Right lobe of liver (tissue), 6 donors: Measurements from ENCODE around the gene COL21A1. TPM values are rescaled to one million over a fixed set of nuclear protein-coding genes. Genes with fewer than 3 reads are reported as not detected.

ENCODE experiments used
- ATAC-seq, 4 donors: fragments of 200-7000 bp; cut with Tn5 transposase; one replicate each; pipeline ENCODE4 v1.9.1; 2020; ENCODE audit warnings: mild to moderate bottlenecking in 4 of 4, moderate library complexity in 4 of 4
- DNase-seq, 3 donors: peaks; one replicate each; pipeline ENCODE4 v3.0.0-alpha.2; 2020
- H3K27ac ChIP-seq, 3 donors: fragments of 200-600 bp; one replicate each; pipeline ENCODE4 v1.8.0; 2022
- H3K27me3 ChIP-seq, 2 donors: fragments of 200-600 bp; one replicate each; pipeline ENCODE4 v1.8.0; 2022
- H3K36me3 ChIP-seq, 4 donors: fragments of 200-600 bp; sonication (generic) in 1 of 4; one replicate each; pipeline versions ENCODE4 v1.5.1 to v1.8.0; 2017 to 2022; ENCODE audit warnings: control low read depth in 1 of 4
- H3K4me1 ChIP-seq, 4 donors: fragments of 200-600 bp; sonication (generic) in 1 of 4; one replicate each; pipeline versions ENCODE4 v1.5.1 to v1.8.0; 2017 to 2022; ENCODE audit warnings: control low read depth in 1 of 4
- H3K4me3 ChIP-seq, 3 donors: fragments of 200-600 bp; one replicate each; pipeline ENCODE4 v1.8.0; 2022
- H3K9me3 ChIP-seq, 4 donors: fragments of 200-600 bp; sonication (generic) in 1 of 4; one replicate each; pipeline versions ENCODE4 v1.5.1 to v1.8.0; 2017 to 2022; ENCODE audit warnings: control low read depth in 1 of 4
- CTCF ChIP-seq, 4 donors: fragments of 200-600 bp in 3 of 4; fragments of 450-650 bp in 1 of 4; IDR thresholded peaks; one replicate each; pipeline versions ENCODE4 v1.5.1 to v1.8.0; 2016 to 2022; ENCODE audit warnings: antibody characterized with exemption in 4 of 4, mild to moderate bottlenecking in 2 of 4
- POLR2A ChIP-seq: fragments of 450-650 bp; IDR thresholded peaks from one replicate; pipeline ENCODE4 v1.6.1; 2017; ENCODE audit warnings: antibody characterized with exemption, mild to moderate bottlenecking
- WGBS: methylation state at CpG from one replicate; pipeline ENCODE4 v1.1.6; 2018; ENCODE audit warnings: low coverage, low lambda C conversion rate; ENCODE audit not compliant: insufficient coverage; ENCODE audit errors: missing lambda C conversion rate; 5-methylcytosine and 5-hydroxymethylcytosine counted together
- intact Hi-C, 2 donors: fragments of 100-400 bp; cut with DNase I; formaldehyde crosslinking; loops; one replicate each; pipeline versions ENCODE4 v1.11.2 to v1.14.1; 2022
- total RNA-seq, 6 experiments: library from RNA; depleted of rRNA in 2 of 6; stranded (reverse); fragments of >200 nt in 2 of 6; fragmentation: NEBNext Ultra II Directional in 3 of 6; extraction: Animal tissue kit (Norgen Biotek cat#: 25700) in 3 of 6; gene quantifications; one replicate each; pipeline versions ENCODE4 v1.1.0 to v1.2.4, GENCODE V29; 2016 to 2023
- donor health status: DM: no; HTN: yes; CAD: no.
- donor health status: DM: no; HTN: no; CAD: no.
- donor health status: DM: no; HTN: no; CAD: no.
- donor health status: DM: no; HTN: yes; CAD: no.
- donor health status: DM: no; HTN: yes; CAD: no.

COL21A1 gene
- total RNA-seq, 6 experiments from 2014 or later, result 0.11 to 0.73 (median 0.50) TPM

GRCh38 chr6:56096946-56097621 is 150.3 kb downstream of the COL21A1 start:
- no peaks in the 10 kb centered on the region for H3K4me1 ChIP-seq
- WGBS, result 45% methylated on average over 2 of the region's 2 CpGs
- TF ChIP-seq CTCF (IDR thresholded peaks at IDR 0.05) (no peak), POLR2A (no peak)
- no peaks in the 10 kb centered on the region for H3K27me3 ChIP-seq
- ATAC-seq, result no peak
- H3K4me3 ChIP-seq, result no peak overlapping the region
- no peaks in the 10 kb centered on the region for H3K36me3 ChIP-seq
- intact Hi-C loops, result no loop called here
- H3K9me3 ChIP-seq, result no peaks in the 10 kb centered on the region
- no peak for DNase-seq
- H3K27ac ChIP-seq, result no peak overlapping the region

GRCh38 chr6:56096541-56096940 is 150.8 kb downstream of the COL21A1 start:
- intact Hi-C loops, result no loop called here
- Histone ChIP-seq H3K36me3 (no peaks in the 10 kb centered on the region), H3K27ac (no peak overlapping the region), H3K9me3 (no peaks in the 10 kb centered on the region), H3K4me3 (no peak overlapping the region), H3K4me1 (no peaks in the 10 kb centered on the region), H3K27me3 (no peaks in the 10 kb centered on the region)
- TF ChIP-seq CTCF (IDR thresholded peaks at IDR 0.05) (no peak), POLR2A (no peak)
- ATAC-seq (no peak), DNase-seq (no peak)

GRCh38 chr6:56093776-56094175 is 153.6 kb downstream of the COL21A1 start:
- no peaks in the 10 kb centered on the region for H3K9me3 ChIP-seq
- intact Hi-C loops, result no loop called here
- 53% methylated on average over 1 of the region's 1 CpG for WGBS
- no peaks in the 10 kb centered on the region for H3K27me3 ChIP-seq
- ATAC-seq (no peak), DNase-seq (no peak)
- no peaks in the 10 kb centered on the region for H3K4me1 ChIP-seq
- H3K4me3 ChIP-seq, result no peak overlapping the region
- H3K27ac ChIP-seq, result no peak overlapping the region
- no peaks in the 10 kb centered on the region for H3K36me3 ChIP-seq
- no peak for TF ChIP-seq CTCF (IDR thresholded peaks at IDR 0.05)
- no peak for TF ChIP-seq POLR2A

- H3K27me3 ChIP-seq, result no peaks in the 10 kb centered on the region
- TF ChIP-seq CTCF (IDR thresholded peaks at IDR 0.05) (no peak), POLR2A (no peak)
- no peak overlapping the region for H3K27ac ChIP-seq
- DNase-seq, result no peak
- 46% methylated on average over 3 of the region's 3 CpGs for WGBS
- H3K36me3 ChIP-seq, result no peaks in the 10 kb centered on the region
- intact Hi-C loops, result no loop called here
- ATAC-seq, result peak in 1 of 4 donors; percentile 28
- H3K4me3 ChIP-seq, result no peak overlapping the region
- no peaks in the 10 kb centered on the region for H3K9me3 ChIP-seq
- no peaks in the 10 kb centered on the region for H3K4me1 ChIP-seq
Observed at GRCh38 chr6:56091159-56091869, 156.1 kb downstream of the COL21A1 start.
